ENCODE results near the gene DHRSX. TPM values are rescaled to one million over a fixed set of nuclear protein-coding genes. Genes with fewer than 3 reads are reported as not detected.
A peak's percentile ranks its signal among the peaks of the same experiment; 100 is the strongest.

The DHRSX gene
- total and polyA plus RNA-seq, 9 of the 15 experiments (the other 6 are each of a cell fraction or from before 2014, with no cell fraction given) = 0.59 to 11.0 (median 6.2) TPM

GRCh38 chrX:2486476-2487133, 14.2 kb downstream of the DHRSX start:
- Histone ChIP-seq H3K27ac (ENCODE audit: extremely low read depth, low read depth, low read length) (no peak overlapping the region), H3K27me3 (ENCODE audit: control insufficient read depth in 2 of 2, insufficient read depth in 2 of 2, low read length in 2 of 2) (no peaks in the 10 kb centered on the region), H4K20me1 (replicated peaks; ENCODE audit: control insufficient read depth, insufficient read depth, low read length) (no peaks in the 10 kb centered on the region), H3K4me2 (ENCODE audit: insufficient read depth, low read length) (no peak overlapping the region), H3K9me1 (ENCODE audit: control insufficient read depth, insufficient read depth, low read length) (no peaks in the 10 kb centered on the region), H3K36me3 (ENCODE audit: control insufficient read depth, insufficient read depth, low read length) (peaks cover 35% of the 10 kb centered on the region; the same call in 1 of the 3 replicates), H3K79me2 (ENCODE audit: control insufficient read depth, insufficient read depth, low read length) (no peaks in the 10 kb centered on the region), H3K4me1 (replicated peaks in 1 of 2; ENCODE audit: control insufficient read depth in 2 of 2, insufficient read depth in 2 of 2, low read length in 2 of 2) (peaks cover 0 to 3% of the 10 kb centered on the region in 2 experiments; a peak in 1 of 5 replicates), H3K4me3 (no peak overlapping the region), H3K9ac (ENCODE audit: insufficient read depth in 1 of 2, low read depth in 2 of 2, low read length in 2 of 2) (peak overlapping the region in 1 of 2 experiments; percentile 45; a peak in 1 of 4 replicates), H3K9me3 (replicated peaks; ENCODE audit: control insufficient read depth, insufficient read depth, low read depth, low read length) (no peaks in the 10 kb centered on the region), H2AFZ (ENCODE audit: low read depth, low read length) (no peak overlapping the region)
- CTCF ChIA-PET (ENCODE audit: low intra/inter-chr PET ratio) = no interaction called here
- ATAC-seq (no peak), DNase-seq (ENCODE audit: extremely low read depth in 1 of 4, low spot score in 3 of 4) (no peak), FAIRE-seq (no peak)
- TF ChIP-seq MTA1 (IDR thresholded peaks at IDR 0.05; ENCODE audit: borderline replicate concordance) (no peak), MCM5 (IDR thresholded peaks at IDR 0.05; ENCODE audit: low read depth) (no peak), RBFOX2 (IDR thresholded peaks at IDR 0.05; ENCODE audit: low read depth, low read length) (no peak), NELFE (IDR thresholded peaks at IDR 0.05; ENCODE audit: insufficient read depth, insufficient read length) (no peak), HBP1 (CRISPR knock-in tag; IDR thresholded peaks at IDR 0.05) (no peak), HNRNPK (IDR thresholded peaks at IDR 0.05; ENCODE audit: low read depth, low read length, poor library complexity, severe bottlenecking) (no peak), POU5F1 (IDR thresholded peaks at IDR 0.05; ENCODE audit: borderline replicate concordance, low read depth, low read length, partially characterized antibody) (no peak), SREBF1 (IDR thresholded peaks at IDR 0.05; ENCODE audit: borderline replicate concordance, low read depth, low read length) (no peak), FOXJ3 (CRISPR knock-in tag; IDR thresholded peaks at IDR 0.05) (no peak)
- intact Hi-C loops (cut with micrococcal nuclease) = no loop called here
- in situ Hi-C loops (cut with MboI) = no loop called here
- no TSS peak for BruUV-seq (replicated peaks)
- 90% methylated on average over 25 of the region's 29 CpGs for WGBS (ENCODE audit: insufficient coverage, low coverage, missing lambda C conversion rate)
- POLR2A ChIA-PET = no interaction called here
